Measurements from ENCODE around the gene KIF18A.
"Not testable (repeated sequence)": the region's sequence is repeated elsewhere in the genome, so short reads cannot be mapped to it uniquely, and the experiment has no call there.

The KIF18A gene

DNA sequence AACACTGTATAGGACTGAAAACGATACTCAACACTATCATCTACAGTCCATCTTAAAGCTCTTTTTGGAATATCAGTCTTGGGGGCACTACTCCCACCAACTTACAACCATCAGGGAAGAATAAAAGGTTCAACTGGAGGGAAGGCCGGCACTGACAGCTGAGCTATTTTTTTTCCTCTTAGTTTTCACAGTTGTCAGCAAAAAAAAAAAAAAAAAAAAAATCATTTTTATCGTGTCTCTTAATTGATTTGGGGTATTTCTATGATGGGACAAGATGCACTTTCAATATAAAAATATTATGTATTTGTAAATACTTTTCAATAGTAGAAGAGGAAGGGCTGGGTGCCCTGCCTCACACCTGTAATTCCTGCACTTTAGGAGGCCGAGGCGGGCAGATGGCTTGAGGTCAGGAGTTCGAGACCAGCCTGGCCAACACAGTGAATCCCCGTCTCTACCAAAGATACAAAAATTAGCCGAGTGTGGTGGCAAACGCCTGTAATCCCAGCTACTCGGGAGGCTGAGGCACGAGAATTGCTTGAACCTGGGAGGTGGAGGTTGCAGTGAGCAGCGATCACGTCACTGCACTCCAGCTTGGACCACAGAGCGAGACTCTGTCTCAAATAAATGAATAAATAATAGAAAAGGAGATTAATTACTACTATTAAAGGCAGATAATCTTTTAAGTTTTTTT lies 1.5 kb downstream of the KIF18A start:
- no peak for DNase-seq

DNA sequence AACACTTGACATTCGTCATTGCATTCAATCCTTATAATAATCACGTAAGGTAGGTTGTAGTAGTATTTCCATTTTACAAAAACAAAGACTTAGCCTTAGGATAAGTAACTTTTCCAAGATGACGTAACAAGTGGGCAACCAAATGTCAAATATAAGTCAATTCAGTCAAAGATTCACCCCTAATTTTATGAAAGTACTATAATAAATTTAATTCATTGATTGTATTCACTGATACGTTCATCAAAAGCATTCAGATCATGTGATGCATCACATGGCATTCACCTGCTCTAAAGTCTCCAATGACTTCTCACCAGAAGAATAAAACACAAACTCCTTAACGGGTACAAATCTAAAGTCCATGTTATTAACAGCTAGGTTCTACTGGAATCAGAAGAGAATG lies 2.1 kb downstream of the KIF18A start:
- DNase-seq: no peak

DNA sequence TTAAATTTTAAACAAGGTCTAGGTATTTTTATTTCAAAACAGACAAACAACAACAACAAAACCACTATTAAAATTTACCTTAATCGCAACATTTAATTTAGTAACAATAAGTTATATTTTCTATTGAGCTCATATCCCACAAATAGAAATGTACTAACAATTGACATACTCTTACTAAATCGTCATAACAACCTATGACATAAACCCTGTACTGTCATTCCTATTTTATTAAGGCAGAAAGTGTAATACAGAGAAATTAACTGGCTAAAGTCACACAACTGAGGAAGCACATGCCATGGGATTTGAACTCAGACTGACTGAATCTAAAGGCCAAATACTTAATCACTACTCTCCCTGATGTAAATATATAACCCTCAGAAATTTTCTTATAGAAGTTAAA lies 3.0 kb downstream of the KIF18A start:
- no peak for DNase-seq

DNA sequence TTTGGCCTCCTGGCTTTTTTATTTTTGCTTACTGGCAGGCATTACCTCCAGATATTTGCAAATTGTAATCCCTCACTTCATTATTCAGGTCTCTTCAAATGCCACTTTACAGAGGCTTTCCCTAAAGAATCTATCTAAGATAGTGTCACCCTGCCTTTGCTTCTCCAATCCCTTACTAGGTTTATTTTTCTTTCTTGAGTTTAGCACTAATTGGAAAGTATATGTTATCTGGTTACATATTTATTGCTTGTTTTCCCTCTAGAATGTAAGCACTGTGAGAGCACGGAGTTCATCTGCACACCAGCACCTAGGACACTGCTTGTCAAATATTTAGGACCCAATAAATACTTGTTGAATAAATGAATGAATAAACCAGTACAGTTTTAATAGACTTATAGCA lies 3.5 kb downstream of the KIF18A start:
- DNase-seq: no peak

DNA sequence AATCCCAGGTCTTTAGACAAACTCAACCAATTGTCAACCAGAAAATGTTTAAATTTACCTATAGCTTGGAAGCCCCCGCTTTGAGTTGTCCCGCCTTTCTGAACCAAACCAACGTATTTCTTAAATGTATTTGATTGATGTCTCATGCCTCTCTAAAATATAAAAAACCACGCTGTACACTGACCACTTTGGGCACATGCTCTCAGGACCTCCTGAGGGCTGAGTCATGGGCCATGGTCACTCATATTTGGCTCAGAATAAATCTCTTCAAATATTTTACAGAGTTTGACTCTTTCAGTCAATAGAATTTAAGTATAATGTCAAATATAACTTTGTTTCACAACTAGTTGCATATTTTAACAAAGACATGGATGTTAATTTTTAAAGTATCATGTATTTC lies 5.7 kb downstream of the KIF18A start:
- not testable (repeated sequence) for DNase-seq

DNA sequence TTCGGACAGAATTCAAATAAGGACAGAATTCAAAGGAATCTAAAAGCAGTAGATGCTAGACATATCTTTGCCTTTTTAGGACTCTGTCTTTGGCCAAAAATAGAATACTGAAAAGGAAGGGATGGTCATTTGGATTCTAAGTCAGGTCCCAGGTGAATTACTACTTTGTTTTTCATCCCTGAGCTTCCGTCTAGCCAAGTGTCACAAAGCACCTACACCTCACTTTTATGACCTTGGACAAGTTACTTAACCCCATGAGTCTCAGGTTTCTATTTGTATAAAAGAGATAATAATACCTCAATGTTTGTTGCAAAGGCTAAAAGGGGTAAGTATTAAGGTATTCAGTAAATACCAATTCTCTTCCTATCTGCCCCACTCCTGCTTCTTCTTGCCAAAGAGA lies 7.3 kb downstream of the KIF18A start:
- no peak for DNase-seq

DNA sequence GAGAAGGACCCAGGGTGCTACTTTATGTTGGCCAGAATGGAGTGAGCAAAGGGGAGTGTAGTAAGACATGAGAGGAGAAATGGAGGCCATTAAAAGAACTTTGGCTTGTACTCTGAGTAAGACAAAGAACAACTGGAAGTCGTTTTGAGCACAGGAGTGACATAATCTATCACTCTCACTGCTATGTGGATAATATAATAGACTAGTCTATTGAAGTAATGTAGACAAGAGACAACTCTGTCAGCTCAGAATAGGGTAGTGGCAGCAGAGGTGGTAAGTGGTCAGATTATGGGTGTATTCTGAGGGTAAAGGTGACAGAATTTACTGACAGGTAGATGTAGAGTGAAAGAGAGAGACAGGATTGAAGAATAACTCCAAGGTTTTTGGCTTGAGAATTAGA lies 8.2 kb downstream of the KIF18A start:
- DNase-seq: no peak

DNA sequence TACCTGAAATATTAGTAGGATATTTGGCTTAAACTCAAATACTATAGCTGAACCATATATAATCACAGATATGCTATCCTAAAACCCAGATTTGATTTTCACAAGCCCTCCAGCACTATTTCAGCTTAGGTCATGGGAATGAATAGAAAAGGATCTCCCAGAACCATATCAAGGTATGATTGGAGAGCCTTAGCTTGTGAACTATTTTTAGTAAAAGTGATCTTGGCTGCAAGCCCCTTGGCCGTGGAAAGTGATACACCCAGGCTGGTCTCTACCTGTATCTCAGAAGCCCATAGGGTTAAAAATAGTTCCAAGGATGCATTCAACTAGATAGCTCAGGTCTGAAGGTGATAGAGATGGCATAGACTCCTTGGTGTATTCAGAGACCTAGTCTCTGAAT lies 9.7 kb downstream of the KIF18A start:
- DNase-seq: no peak

DNA sequence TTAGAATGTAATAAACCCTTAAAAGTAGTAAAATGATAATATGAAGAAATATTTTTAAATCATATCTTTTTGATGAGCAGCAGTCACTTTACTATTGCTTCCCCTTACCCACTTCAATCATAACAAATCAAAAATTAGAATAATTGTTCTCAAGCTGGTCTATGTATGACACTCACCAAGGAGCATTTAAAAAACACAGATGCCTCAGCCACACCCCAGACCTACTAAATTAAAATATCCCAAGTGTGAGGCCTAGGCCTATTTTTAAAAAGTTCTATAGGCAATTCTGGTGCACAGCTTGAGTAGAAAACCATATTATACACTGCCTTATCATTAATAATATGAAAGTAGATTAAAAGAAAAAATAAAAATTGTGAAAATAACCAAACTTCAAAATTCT lies 15.2 kb downstream of the KIF18A start:
- no peak for DNase-seq

DNA sequence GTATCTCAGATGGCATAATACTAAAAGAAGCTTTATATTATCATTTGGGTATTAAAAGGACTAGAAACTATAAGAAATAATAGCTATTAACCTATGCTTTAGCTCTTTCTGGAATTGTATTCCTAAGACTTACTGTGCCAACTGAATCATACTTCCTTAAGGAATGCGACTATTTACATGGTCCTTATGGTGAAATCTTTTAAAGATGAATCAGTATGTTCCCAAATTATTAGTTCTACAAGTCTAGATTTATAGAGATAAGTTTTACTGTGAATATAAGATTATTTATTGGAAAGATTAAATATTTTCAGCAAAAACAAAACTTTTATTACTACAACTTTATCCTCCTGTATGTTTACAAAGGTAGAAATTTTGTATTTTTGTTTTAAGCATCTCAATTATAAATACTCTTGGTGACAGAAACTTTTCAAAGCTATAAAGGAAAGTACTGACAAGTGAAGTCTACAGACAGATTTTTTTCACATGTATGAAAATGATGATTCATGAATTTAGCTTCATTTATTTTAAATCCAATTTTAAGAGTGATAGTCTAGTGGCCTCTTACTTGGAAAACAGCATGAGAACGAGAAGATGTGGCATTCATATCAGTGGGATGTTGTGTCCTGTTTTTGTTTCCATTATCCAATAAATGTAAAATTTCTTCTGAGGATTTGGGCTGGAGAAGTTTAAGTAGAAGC lies 17.8 kb downstream of the KIF18A start:
- DNase-seq: no peak

DNA sequence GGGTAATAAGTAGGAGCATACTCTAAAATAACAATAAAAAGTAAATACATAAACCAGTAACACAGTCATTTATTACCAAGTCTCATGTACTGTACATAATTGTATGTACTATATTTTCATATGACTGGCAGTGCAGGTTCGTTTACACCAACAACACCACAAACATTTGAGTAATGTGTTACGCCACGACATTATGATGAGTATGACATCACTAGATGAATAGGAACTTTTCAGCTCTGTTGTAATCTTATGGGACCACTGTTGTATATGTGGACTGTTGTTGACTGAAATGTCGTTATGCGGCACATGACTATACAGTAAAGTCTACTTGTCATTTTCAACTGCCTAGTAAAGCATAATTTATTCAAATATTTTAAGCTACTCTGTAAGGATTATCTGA lies 18.6 kb downstream of the KIF18A start:
- DNase-seq: no peak

DNA sequence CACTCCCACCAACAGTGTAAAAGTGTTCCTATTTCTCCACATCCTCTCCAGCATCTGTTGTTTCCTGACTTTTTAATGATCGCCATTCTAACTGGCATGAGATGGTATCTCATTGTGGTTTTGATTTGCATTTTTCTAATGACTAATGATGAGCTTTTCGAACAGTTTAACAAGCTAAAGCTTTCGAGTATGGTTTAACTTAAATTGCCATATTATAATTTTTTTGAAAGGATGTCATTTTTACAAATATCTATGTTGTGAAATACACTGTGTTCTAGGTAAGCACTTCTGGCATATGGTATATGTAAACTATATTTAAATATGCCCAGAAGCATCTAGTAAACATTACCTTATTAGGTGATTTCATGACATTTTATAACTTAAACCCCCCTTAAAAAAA lies 20.3 kb downstream of the KIF18A start:
- not testable (repeated sequence) for DNase-seq

DNA sequence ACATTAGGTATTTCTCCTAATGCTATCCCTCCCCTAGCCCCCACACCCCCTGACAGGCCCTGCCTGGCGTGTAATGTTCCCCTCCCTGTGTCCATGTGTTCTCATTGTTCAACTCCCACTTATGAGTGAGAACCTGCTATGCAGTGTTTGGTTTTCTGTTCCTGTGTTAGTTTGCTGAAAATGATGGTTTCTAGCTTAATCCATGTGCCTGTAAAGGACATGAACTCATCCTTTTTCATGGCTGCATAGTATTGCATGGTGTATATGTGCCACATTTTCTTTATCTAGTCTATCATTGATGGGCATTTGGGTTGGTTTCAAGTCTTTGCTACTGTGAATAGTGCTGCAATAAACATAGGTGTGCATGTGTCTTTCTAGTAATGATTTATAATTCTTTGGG lies 20.8 kb downstream of the KIF18A start:
- not testable (repeated sequence) for DNase-seq

DNA sequence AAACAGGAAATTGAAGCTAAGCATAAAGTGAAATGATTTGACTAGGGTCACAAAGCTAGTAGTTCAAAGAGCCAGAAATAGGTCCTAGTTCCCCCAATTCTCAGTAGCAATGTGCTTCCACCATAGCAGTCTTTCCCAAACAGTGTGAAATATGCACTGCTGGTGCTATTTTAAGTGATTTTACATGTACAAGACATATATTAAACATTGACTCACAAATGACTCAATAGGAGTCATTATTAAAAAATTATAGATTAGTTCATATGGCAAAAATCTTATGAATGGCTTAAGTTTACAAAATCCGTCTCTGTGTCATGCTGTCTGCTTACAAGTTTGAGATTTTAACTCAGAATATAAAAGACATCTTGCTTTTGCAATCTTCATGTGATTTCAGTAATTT lies 21.4 kb downstream of the KIF18A start:
- DNase-seq: no peak

DNA sequence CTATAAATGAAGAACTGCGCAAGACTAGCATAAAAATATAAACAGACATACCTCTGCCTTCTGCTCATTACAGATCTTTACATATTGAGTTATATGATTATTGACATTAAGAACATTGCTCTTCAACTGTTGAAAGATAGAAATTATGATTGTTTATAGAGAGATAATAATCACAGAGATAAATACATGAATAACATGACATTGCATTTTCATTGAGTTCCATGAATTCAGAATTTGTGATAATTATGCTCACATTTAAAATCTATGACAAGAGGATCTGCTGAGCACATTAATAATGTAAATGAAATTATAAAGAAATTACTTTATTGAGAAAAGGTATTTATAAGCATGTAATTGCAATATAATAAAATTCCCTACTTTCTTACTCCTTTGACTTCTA lies 24.8 kb downstream of the KIF18A start:
- no peak for DNase-seq

DNA sequence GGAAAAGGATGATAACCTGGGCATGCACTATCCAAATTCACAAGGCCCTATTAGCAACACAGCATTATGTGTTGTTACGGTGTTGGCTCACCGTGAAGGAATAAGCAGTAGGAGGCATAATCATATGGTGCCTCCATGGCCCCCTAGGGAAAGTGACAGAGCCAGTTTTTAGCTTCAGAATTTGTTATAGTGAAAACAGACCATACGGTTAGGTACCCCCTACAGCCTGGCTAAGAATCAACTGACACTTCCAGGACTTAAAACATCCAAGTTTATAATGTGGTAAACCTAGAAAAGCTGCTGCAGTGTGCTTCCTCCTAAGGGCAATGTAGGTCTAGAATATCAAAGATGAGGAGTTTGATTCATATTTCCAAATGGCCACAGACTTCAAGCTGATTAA lies 30.4 kb downstream of the KIF18A start:
- DNase-seq: no peak

DNA sequence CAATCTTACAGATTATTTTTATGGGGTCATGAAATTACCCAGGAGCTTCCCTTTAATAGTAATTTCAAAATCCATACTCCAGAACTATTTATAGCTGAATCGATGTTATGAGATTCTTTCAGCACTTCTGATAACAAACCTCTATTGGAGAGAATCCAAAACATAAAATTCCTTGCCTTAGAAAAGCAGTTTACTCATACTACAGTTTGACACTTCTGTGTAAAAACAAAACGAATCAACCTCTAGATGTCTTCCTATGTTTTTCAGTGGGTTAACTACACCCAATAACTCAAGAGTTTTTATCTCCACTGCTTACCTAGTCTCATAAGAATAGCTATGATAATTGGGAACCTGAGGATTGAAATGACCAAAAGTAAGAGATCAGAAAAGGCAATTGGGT lies 35.6 kb downstream of the KIF18A start:
- DNase-seq: no peak

DNA sequence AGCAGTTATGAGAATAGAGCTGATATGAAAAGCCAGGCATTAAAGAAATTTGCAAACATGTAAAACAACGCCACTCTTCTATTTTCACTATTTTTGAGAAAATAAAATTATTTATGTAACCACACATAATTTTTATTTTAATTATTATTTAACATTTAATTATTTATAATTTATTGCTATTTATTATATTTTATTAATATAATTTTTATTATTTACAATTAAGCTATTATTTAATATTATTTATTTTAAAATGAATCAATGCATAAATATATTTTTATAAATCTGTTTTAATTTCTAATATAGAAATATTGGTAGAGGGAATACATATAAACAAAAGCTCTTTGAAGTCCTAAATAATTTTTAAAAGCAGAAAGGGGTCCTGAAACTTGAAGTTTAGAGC lies 36.7 kb downstream of the KIF18A start:
- no peak for DNase-seq

DNA sequence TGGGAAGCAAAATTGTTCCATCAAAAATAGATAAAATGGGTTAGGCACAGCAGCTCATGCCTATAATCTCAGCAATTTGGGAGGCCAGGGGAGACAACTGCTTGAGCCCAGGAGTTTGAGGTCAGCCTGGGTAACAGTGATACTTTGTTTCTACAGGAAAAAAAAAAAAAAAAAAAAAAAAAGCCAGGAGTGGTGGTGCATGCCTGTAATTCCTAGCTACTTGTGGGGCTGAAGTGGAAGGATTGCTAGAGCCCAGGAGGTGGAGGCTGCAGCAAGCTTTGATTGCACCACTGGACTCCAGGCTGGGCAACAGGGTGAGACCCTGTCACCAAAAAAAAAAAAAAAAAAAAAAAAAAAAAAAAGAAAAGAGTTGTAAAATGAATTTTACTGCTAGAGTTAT lies 49.6 kb downstream of the KIF18A start:
- DNase-seq: no peak

DNA sequence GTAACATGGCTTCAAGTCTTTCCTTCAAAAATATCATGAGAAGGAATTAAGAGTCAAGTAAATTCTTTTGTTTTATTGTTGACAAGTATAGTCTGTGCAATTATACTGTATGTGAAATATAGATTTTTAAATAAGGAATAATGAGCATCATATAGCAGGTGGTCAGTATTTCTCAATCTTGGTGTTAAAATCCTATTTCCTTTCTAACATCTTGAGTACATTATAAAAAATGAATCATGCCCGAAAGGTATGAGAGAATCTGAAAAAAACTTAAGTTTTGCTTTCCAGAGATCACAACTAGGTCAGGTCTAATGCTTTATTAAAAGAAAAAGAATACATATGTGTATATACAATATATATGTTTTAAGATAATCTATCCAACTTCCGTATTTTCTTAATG lies 53.1 kb downstream of the KIF18A start:
- DNase-seq: no peak

DNA sequence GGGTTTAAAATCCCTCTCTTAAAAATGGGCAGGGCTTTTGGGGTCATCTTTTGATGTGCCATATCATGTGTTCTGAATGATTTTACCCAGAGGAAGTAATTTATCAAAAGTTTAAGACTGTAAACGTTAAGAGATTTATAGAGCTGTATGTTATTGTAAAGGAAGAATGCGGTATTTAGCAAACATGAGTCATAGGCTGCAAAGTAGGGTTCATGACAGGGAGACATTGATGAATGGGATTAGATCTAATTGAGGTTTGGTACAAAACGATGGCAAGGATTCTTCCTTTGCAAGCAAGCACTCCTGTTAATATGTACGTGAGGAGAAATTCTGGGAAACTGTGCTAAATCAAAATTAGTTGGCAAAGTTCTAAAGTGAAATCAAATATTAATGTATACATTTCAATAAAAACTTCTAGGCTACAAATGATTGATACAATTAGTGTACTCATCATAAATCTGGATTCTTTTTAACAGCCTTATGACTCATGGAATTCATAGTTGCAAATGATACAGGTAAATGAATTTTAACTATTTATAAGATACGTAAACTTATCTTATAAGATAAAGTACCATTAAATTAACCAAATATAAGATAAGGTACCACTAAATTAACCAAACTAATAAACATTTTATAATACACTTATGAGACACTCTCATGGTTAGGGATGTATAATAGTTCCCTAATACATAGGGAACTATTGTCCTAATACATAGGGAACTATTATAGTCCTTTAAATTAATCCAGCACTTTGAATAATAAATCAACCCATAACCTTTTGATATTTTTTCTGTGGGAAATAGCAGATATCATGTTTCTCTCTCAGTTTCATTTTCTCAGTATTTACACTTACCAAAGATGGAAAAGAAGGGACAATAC lies 58.4 kb downstream of the KIF18A start:
- DNase-seq: no peak

DNA sequence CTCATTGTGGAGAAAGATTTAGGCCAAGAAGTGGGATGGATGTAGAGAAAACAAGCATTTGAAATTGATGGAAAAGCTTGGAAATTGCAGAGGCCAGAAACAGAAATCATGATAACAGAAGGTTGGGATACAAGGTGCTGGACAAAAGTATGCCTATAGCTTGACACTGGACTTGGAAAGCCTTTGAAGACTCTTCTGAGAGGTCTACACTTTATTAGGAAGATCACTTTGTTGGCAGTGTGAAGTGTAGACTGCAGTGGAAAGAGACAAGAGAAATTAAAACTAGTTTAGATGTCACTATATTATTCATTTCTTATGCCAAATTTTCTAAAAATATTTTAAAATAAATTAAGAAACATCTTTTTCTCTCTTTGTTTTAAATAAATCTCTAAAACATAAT lies 59.1 kb downstream of the KIF18A start:
- no peak for DNase-seq

DNA sequence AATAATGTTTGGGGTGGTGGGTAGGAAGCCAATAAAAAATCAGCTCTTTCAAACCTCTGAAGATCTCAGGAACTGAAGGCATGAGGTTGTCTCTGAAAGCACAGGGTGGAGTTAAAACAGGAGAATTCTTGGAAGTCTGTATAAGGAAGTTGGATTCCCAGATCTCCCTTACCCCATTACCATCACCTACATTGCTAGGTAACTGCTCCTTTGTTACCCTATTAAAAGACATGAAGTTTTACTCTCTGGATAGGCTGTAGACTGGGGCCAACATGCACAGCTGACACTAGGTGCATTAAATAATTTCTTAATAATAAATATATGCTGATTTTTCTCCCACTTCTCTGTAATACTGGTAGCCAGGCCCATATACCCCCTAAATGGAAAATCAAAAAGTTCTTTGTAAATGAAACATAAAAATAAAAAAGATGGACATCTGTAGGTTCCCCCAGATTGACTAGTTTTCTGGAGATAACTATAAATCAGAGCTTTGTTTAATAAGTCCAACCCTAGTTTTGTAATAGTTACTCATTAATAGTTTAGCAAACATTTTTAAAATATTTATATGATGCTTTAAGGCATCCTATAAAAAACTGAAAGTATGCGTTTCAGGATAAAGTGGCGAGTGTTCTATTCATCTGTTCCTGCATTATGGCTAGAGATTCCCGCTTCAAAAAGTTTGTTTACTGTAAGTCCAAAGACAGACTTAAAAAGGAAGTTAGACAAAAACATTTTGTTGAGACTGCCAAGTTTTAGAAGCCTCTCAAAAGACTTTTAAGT lies 63.8 kb downstream of the KIF18A start:
- DNase-seq: no peak

All from stimulated activated CD4-positive, alpha-beta T cell treated with anti-CD3 and anti-CD28 coated beads, Interleukin-4, amount 100 ng/mL, for 4 hours (primary cell).